Measurements from ENCODE around the gene MAN2A1. TPM values are rescaled to one million over a fixed set of nuclear protein-coding genes. Genes with fewer than 3 reads are reported as not detected.
A peak's percentile ranks its signal among the peaks of the same experiment; 100 is the strongest.

The MAN2A1 gene
- total RNA-seq, 1 donor from 2014 or later = 43.6 TPM

DNA sequence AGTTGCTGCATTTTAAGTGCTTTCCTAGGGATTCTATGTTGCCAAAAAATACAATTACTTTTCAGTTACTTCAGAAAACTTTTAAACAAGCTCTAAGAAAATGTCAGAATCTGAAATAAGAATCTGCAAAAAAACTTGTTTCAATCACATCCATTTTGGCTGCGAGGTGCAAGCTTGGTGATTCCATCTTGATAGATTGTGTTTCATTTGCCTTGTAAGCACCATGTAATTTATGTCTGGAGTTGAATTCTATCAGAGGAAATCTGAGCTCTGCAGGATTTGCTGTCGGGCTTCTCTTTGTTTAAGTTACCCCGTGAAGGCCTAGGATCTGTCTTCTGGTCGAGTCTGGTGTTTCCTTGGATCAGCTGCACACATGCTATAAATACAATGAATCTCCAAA, 40.4 kb upstream of the MAN2A1 start:
- Histone ChIP-seq H3K27ac (no peak overlapping the region), H3K36me3 (no peaks in the 10 kb centered on the region), H3K4me3 (no peak overlapping the region), H3K4me1 (no peaks in the 10 kb centered on the region), H3K9me3 (no peaks in the 10 kb centered on the region), H3K27me3 (no peaks in the 10 kb centered on the region)
- DNase-seq (no peak), ATAC-seq (no peak)
- TF ChIP-seq, protein P1, sequence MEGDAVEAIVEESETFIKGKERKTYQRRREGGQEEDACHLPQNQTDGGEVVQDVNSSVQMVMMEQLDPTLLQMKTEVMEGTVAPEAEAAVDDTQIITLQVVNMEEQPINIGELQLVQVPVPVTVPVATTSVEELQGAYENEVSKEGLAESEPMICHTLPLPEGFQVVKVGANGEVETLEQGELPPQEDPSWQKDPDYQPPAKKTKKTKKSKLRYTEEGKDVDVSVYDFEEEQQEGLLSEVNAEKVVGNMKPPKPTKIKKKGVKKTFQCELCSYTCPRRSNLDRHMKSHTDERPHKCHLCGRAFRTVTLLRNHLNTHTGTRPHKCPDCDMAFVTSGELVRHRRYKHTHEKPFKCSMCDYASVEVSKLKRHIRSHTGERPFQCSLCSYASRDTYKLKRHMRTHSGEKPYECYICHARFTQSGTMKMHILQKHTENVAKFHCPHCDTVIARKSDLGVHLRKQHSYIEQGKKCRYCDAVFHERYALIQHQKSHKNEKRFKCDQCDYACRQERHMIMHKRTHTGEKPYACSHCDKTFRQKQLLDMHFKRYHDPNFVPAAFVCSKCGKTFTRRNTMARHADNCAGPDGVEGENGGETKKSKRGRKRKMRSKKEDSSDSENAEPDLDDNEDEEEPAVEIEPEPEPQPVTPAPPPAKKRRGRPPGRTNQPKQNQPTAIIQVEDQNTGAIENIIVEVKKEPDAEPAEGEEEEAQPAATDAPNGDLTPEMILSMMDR (IDR thresholded peaks at IDR 0.05) = no peak
- intact Hi-C loops (cut with DNase I) = no loop called here

DNA sequence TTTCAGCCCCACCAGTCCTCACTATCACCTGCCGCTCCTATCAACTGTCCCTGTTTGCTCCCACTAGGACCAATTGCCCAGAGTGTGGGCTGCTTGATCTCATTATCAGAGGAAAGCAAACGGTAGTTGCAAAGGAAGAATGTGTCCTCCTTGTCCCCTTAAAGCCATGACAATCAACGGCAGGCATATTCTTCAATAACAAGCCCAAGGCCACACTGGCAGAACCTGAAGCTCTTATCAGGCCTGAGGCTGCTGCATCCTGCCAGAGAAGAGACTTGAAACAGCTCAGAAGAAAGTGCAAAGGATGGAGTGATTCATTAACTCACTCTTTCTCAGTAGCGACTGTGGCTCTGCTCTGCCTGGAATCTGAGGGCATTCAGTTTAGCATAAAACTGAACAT, 39.2 kb upstream of the MAN2A1 start:
- no peak overlapping the region for H3K27ac ChIP-seq
- TF ChIP-seq, protein P1 (IDR thresholded peaks at IDR 0.05) = no peak
- H3K9me3 ChIP-seq = no peaks in the 10 kb centered on the region
- H3K4me3 ChIP-seq = no peak overlapping the region
- H3K4me1 ChIP-seq = no peaks in the 10 kb centered on the region
- DNase-seq (no peak), ATAC-seq (no peak)
- intact Hi-C loops (cut with DNase I) = no loop called here
- H3K27me3 ChIP-seq = no peaks in the 10 kb centered on the region
- no peaks in the 10 kb centered on the region for H3K36me3 ChIP-seq

DNA sequence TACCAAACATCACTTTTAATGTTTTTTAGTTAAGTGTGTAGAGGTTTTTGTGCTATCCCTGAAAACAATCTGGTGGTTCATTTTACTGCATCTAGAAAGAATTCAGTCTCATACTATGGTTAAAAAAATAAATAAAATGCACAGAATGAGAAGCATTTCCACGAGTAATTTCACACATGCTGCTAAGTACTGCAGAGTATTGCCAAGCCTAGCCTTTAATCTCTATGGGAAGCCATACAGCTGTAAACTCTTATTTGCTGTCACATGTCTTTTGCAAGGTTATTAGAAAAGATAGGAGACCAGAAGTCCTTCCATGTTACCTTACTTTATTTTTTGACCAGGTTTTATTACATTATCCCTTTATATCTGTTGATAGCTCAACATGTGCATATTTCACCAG, 37.6 kb upstream of the MAN2A1 start:
- TF ChIP-seq, protein P1 (IDR thresholded peaks at IDR 0.05) = no peak

DNA sequence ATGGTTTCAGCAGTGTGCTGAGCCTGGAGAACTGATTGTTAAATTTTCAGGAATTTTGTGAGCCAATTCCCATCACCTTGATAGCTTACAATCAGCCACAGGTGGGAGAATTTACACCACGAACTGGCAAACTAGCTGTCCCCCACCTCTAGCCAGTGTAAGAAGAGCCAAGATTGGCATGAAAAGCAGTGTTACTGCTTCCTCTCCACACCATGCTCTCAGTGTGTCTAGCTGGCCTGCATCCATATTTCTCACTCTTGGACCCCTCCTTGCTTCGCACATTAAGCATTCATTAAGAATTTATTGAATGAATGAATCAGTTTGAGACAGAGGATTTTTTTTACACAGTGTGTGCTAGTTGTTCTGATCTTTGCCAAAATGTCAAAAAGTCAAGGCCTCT, 36.7 kb upstream of the MAN2A1 start:
- Histone ChIP-seq H3K4me3 (no peak overlapping the region), H3K9me3 (no peaks in the 10 kb centered on the region), H3K27ac (no peak overlapping the region), H3K27me3 (no peaks in the 10 kb centered on the region), H3K4me1 (no peaks in the 10 kb centered on the region), H3K36me3 (no peaks in the 10 kb centered on the region)
- intact Hi-C loops (cut with DNase I) = no loop called here
- no peak for ATAC-seq
- no peak for DNase-seq
- TF ChIP-seq, protein P1 (IDR thresholded peaks at IDR 0.05) = no peak

More for the DNA sequence above, 37.6 kb upstream of the MAN2A1 start:
- H3K9me3 ChIP-seq = no peaks in the 10 kb centered on the region
- DNase-seq (no peak), ATAC-seq (no peak)
- no peaks in the 10 kb centered on the region for H3K27me3 ChIP-seq
- no peaks in the 10 kb centered on the region for H3K36me3 ChIP-seq
- H3K4me1 ChIP-seq = no peaks in the 10 kb centered on the region
- intact Hi-C loops (cut with DNase I) = no loop called here
- no peak overlapping the region for H3K4me3 ChIP-seq
- no peak overlapping the region for H3K27ac ChIP-seq

- Histone ChIP-seq H3K36me3 (no peaks in the 10 kb centered on the region), H3K4me1 (no peaks in the 10 kb centered on the region), H3K4me3 (no peak overlapping the region), H3K27ac (no peak overlapping the region), H3K27me3 (no peaks in the 10 kb centered on the region), H3K9me3 (no peaks in the 10 kb centered on the region)
- TF ChIP-seq, protein P1 (IDR thresholded peaks at IDR 0.05) = no peak
- intact Hi-C loops (cut with DNase I) = no loop called here
- DNase-seq = no peak
- no peak for ATAC-seq
These were observed 36.0 kb upstream of the MAN2A1 start for GRCh38 chr5:109653561-109654239.

- peak; percentile 19 for ATAC-seq
- TF ChIP-seq, protein P1 (IDR thresholded peaks at IDR 0.05) = no peak
- H3K27me3 ChIP-seq = no peaks in the 10 kb centered on the region
- H3K9me3 ChIP-seq = no peaks in the 10 kb centered on the region
- no peak overlapping the region for H3K4me3 ChIP-seq
- intact Hi-C loops (cut with DNase I) = no loop called here
- no peaks in the 10 kb centered on the region for H3K36me3 ChIP-seq
- H3K4me1 ChIP-seq = no peaks in the 10 kb centered on the region
- no peak for DNase-seq
- H3K27ac ChIP-seq = no peak overlapping the region
These were observed 35.3 kb upstream of the MAN2A1 start for GRCh38 chr5:109654455-109654854.
